Suprapubic skin (tissue), 4 donors: ENCODE measurements around the gene CCM2L.

Source experiments
- EP300 ChIP-seq: sonication (generic); formaldehyde crosslinking; IDR thresholded peaks from one replicate; pipeline ENCODE4 v1.6.1; 2017; ENCODE audit warnings: antibody characterized with exemption
- POLR2AphosphoS5 ChIP-seq, 3 donors: sonication (generic); formaldehyde crosslinking; IDR thresholded peaks; one replicate each; pipeline ENCODE4 v1.6.1; 2017; ENCODE audit warnings: antibody characterized with exemption in 3 of 3
- TF ChIP-seq, protein P1 (sequence below), 2 donors: fragments of 200-600 bp in 1 of 2; fragments of 450-650 bp in 1 of 2; sonication (generic) in 1 of 2; IDR thresholded peaks; one replicate each; pipeline ENCODE4 v1.5.1; 2016 to 2019; ENCODE audit warnings: antibody characterized with exemption in 2 of 2, mild to moderate bottlenecking in 1 of 2, moderate library complexity in 1 of 2

DNA sequence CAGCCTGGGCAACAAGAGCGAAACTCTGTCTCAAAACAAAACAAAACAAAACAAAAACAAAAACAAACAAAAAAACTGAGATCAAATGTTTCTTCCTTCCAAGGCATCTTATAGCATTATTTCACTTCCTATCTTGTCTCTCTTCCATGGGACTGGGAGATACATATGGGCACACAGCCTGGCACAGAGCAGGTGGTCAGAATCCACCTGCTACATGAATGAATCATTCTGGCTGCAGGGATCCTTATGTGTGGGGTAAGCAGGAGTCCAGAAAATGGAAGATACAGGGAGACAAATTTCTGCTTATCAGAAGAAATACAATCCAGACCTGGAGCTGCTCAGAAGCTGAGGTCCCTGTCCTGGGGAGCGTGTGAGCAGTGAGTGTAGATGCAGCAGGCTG lies 18.2 kb upstream of the CCM2L start:
- TF ChIP-seq, protein P1, sequence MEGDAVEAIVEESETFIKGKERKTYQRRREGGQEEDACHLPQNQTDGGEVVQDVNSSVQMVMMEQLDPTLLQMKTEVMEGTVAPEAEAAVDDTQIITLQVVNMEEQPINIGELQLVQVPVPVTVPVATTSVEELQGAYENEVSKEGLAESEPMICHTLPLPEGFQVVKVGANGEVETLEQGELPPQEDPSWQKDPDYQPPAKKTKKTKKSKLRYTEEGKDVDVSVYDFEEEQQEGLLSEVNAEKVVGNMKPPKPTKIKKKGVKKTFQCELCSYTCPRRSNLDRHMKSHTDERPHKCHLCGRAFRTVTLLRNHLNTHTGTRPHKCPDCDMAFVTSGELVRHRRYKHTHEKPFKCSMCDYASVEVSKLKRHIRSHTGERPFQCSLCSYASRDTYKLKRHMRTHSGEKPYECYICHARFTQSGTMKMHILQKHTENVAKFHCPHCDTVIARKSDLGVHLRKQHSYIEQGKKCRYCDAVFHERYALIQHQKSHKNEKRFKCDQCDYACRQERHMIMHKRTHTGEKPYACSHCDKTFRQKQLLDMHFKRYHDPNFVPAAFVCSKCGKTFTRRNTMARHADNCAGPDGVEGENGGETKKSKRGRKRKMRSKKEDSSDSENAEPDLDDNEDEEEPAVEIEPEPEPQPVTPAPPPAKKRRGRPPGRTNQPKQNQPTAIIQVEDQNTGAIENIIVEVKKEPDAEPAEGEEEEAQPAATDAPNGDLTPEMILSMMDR (IDR thresholded peaks at IDR 0.05), result no peak
- TF ChIP-seq EP300 (no peak), POLR2AphosphoS5 (IDR thresholded peaks at IDR 0.05) (no peak)
